Liver (tissue), 9 donors: ENCODE results near the gene RCN2. TPM values are rescaled to one million over a fixed set of nuclear protein-coding genes. Genes with fewer than 3 reads are reported as not detected.

Source experiments
- DNase-seq: peaks from one replicate; pipeline ENCODE4 v3.0.0-alpha.2; 2017; ENCODE audit warnings: low spot score
- H3K27ac ChIP-seq, 2 donors: one replicate each; pipeline ENCODE4 v1.7.0; 2013; ENCODE audit warnings: inconsistent platforms in 2 of 2, low read length in 2 of 2, control low read depth in 1 of 2, low read depth in 1 of 2, mild to moderate bottlenecking in 1 of 2
- H3K27me3 ChIP-seq, 4 donors: one replicate each; pipeline versions ENCODE4 v1.6.1 to v1.7.0; 2013; ENCODE audit warnings: low read length in 3 of 4, inconsistent platforms in 1 of 4, mild to moderate bottlenecking in 1 of 4, moderate library complexity in 1 of 4; ENCODE audit not compliant: control insufficient read depth in 4 of 4, insufficient read depth in 4 of 4
- H3K36me3 ChIP-seq, 4 donors: one replicate each; pipeline versions ENCODE4 v1.6.1 to v1.7.0; 2013; ENCODE audit warnings: low read length in 3 of 4, mild to moderate bottlenecking in 3 of 4, low read depth in 1 of 4, moderate library complexity in 1 of 4; ENCODE audit not compliant: control insufficient read depth in 4 of 4, insufficient read depth in 3 of 4
- H3K4me1 ChIP-seq, 4 donors: one replicate each; pipeline versions ENCODE4 v1.6.1 to v1.7.0; 2013; ENCODE audit warnings: low read length in 3 of 4, mild to moderate bottlenecking in 3 of 4, moderate library complexity in 1 of 4; ENCODE audit not compliant: control insufficient read depth in 4 of 4, insufficient read depth in 4 of 4
- H3K4me3 ChIP-seq, 3 donors: one replicate each; pipeline versions ENCODE4 v1.6.1 to v1.7.0; 2013; ENCODE audit warnings: low read length in 3 of 3, control low read depth in 1 of 3, low read depth in 1 of 3, mild to moderate bottlenecking in 1 of 3
- H3K9ac ChIP-seq, 2 donors: one replicate each; pipeline ENCODE4 v1.7.0; 2013; ENCODE audit warnings: low read length in 2 of 2, mild to moderate bottlenecking in 2 of 2, moderate library complexity in 2 of 2, control low read depth in 1 of 2, low read depth in 1 of 2
- H3K9me3 ChIP-seq, 4 donors: one replicate each; pipeline versions ENCODE4 v1.6.1 to v1.7.0; 2013; ENCODE audit warnings: low read length in 3 of 4; ENCODE audit not compliant: control insufficient read depth in 4 of 4
- ATF3 ChIP-seq: IDR thresholded peaks from 2 replicates; pipeline ENCODE4 v1.6.1; 2016; ENCODE audit warnings: antibody characterized with exemption
- CTCF ChIP-seq: fragments of 150-350 bp; IDR thresholded peaks from 2 replicates; pipeline ENCODE4 v1.5.1; 2017; ENCODE audit warnings: improper control_type of control experiment, low read depth, low read length; ENCODE audit not compliant: missing input control
- EGR1 ChIP-seq, 2 donors: IDR thresholded peaks; 2 replicates each; pipeline ENCODE4 v1.6.1; 2016 to 2018; ENCODE audit warnings: antibody characterized with exemption in 2 of 2, low read depth in 2 of 2
- FOXA1 ChIP-seq: IDR thresholded peaks from 2 replicates; pipeline ENCODE4 v1.6.1; 2016; ENCODE audit warnings: antibody characterized with exemption
- FOXA2 ChIP-seq: IDR thresholded peaks from 2 replicates; pipeline ENCODE4 v1.6.1; 2016; ENCODE audit warnings: antibody characterized with exemption
- GABPA ChIP-seq, 2 donors: IDR thresholded peaks in 1 of 2; conservative IDR thresholded peaks in 1 of 2; 2 replicates each; pipeline ENCODE4 v1.6.1; 2016; ENCODE audit warnings: antibody characterized with exemption in 2 of 2, mild to moderate bottlenecking in 1 of 2, moderate library complexity in 1 of 2
- HNF4A ChIP-seq, 2 donors: conservative IDR thresholded peaks; 2 replicates each; pipeline ENCODE4 v1.6.1; 2016; ENCODE audit warnings: antibody characterized with exemption in 2 of 2, mild to moderate bottlenecking in 2 of 2
- HNF4G ChIP-seq: IDR thresholded peaks from 2 replicates; pipeline ENCODE4 v1.6.1; 2016; ENCODE audit warnings: antibody characterized with exemption
- MAX ChIP-seq: IDR thresholded peaks from 2 replicates; pipeline ENCODE4 v1.6.1; 2016; ENCODE audit warnings: antibody characterized with exemption
- RAD21 ChIP-seq, 2 donors: IDR thresholded peaks; 2 replicates each; pipeline ENCODE4 v1.6.1; 2016; ENCODE audit warnings: antibody characterized with exemption in 2 of 2, mild to moderate bottlenecking in 2 of 2
- YY1 ChIP-seq: IDR thresholded peaks from 2 replicates; pipeline ENCODE4 v1.6.1; 2016; ENCODE audit warnings: antibody characterized with exemption, mild to moderate bottlenecking
- ZBTB33 ChIP-seq: IDR thresholded peaks from 2 replicates; pipeline ENCODE4 v1.6.1; 2016; ENCODE audit warnings: antibody characterized with exemption
- WGBS: extraction: QIAGEN DNeasy Blood & Tissue Kit; methylation state at CpG from one replicate; pipeline ENCODE4 v1.1.7; 2013; 5-methylcytosine and 5-hydroxymethylcytosine counted together
- polyA plus RNA-seq, 2 donors: library from polyadenylated mRNA; stranded (reverse) in 1 of 2; unstranded in 1 of 2; fragments of 200-250 nt in 1 of 2; fragments of >200 nt in 1 of 2; fragmentation: Nextera tagmentation in 1 of 2; extraction: Ambion mirVana in 1 of 2; gene quantifications; one replicate each; pipeline versions ENCODE4 v1.2.1 to v1.2.3, GENCODE V29; 2013 to 2015
- total RNA-seq, 2 donors: library from RNA; depleted of rRNA; stranded (reverse); fragments of >200 nt; gene quantifications; one replicate each; pipeline ENCODE4 v1.2.3, GENCODE V29; 2014
- donor health status: healthy.
- donor health status: healthy.
- donor health status: healthy.
- donor health status: healthy.
- donor health status: healthy.

The RCN2 gene
- total and polyA plus RNA-seq, 4 donors, result 8.7 to 28.2 (median 15.1) TPM

GRCh38 chr15:76978522-76979330 is 47.2 kb downstream of the RCN2 start (continued):
- TF ChIP-seq CTCF, result no peak
- no peak for TF ChIP-seq HNF4G
- TF ChIP-seq GABPA (IDR thresholded peaks at IDR 0.05 in 1 of 2, conservative IDR thresholded peaks at IDR 0.05 in 1 of 2), result no peak
- no peak for TF ChIP-seq RAD21 (IDR thresholded peaks at IDR 0.05)

- Histone ChIP-seq H3K4me3 (no peak overlapping the region), H3K36me3 (no peaks in the 10 kb centered on the region), H3K4me1 (no peaks in the 10 kb centered on the region), H3K27me3 (no peaks in the 10 kb centered on the region), H3K9me3 (peaks cover 0 to 2% (median 0%) of the 10 kb centered on the region in 4 donors), H3K27ac (no peak overlapping the region), H3K9ac (no peak overlapping the region)
- DNase-seq, result no peak
- TF ChIP-seq ATF3, result no peak
- 92% methylated on average over 23 of the region's 23 CpGs for WGBS
Observed at GRCh38 chr15:76979331-76979925, 47.9 kb downstream of the RCN2 start.

GRCh38 chr15:76979996-76980520 is 48.5 kb downstream of the RCN2 start:
- Histone ChIP-seq H3K4me1 (no peaks in the 10 kb centered on the region), H3K9ac (no peak overlapping the region), H3K36me3 (no peaks in the 10 kb centered on the region), H3K9me3 (peaks cover 0 to 2% (median 0%) of the 10 kb centered on the region in 4 donors), H3K27me3 (no peaks in the 10 kb centered on the region), H3K27ac (no peak overlapping the region), H3K4me3 (no peak overlapping the region)
- TF ChIP-seq RAD21 (IDR thresholded peaks at IDR 0.05), result no peak
- no peak for TF ChIP-seq EGR1 (IDR thresholded peaks at IDR 0.05; ENCODE audit: low read depth in 2 of 2)
- TF ChIP-seq MAX, result no peak
- TF ChIP-seq ATF3, result no peak
- TF ChIP-seq CTCF, result no peak
- no peak for TF ChIP-seq HNF4A (conservative IDR thresholded peaks at IDR 0.05)
- TF ChIP-seq ZBTB33, result no peak
- no peak for TF ChIP-seq YY1
- TF ChIP-seq FOXA2, result no peak
- no peak for TF ChIP-seq FOXA1
- no peak for DNase-seq
- 88% methylated on average over 7 of the region's 7 CpGs for WGBS
